NT2/D1 (cell line): ENCODE measurements around the gene MRPS22.

Experiments used
- DNase-seq: peaks from one replicate; pipeline ENCODE4 v3.0.0-alpha.2; 2011; ENCODE audit warnings: low read depth, low spot score
- H3K27me3 ChIP-seq: 2 replicates; pipeline ENCODE4 v1.6.0; 2011; ENCODE audit warnings: mild to moderate bottlenecking; ENCODE audit not compliant: insufficient read length, insufficient read depth
- H3K36me3 ChIP-seq: 2 replicates; pipeline ENCODE4 v1.6.1; 2011; ENCODE audit warnings: mild to moderate bottlenecking, low read length, mixed read lengths; ENCODE audit not compliant: insufficient read depth, insufficient read length
- H3K4me1 ChIP-seq: 2 replicates; pipeline ENCODE4 v1.5.1; 2011; ENCODE audit not compliant: insufficient read depth, insufficient read length
- H3K4me3 ChIP-seq: 2 replicates; pipeline ENCODE4 v1.5.1; 2011; ENCODE audit warnings: low read depth; ENCODE audit not compliant: insufficient read length
- H3K9ac ChIP-seq: 2 replicates; pipeline ENCODE4 v1.6.0; 2011; ENCODE audit warnings: low read depth; ENCODE audit not compliant: insufficient read length
- H3K9me3 ChIP-seq: 2 replicates; pipeline ENCODE4 v1.5.1; 2011; ENCODE audit warnings: mild to moderate bottlenecking, low read length; ENCODE audit not compliant: insufficient read depth
- SUZ12 ChIP-seq: IDR thresholded peaks from 2 replicates; pipeline ENCODE4 v1.6.1; 2011; ENCODE audit not compliant: insufficient read length, insufficient read depth; ENCODE audit errors: extremely low read depth
- YY1 ChIP-seq: IDR thresholded peaks from 2 replicates; pipeline ENCODE4 v1.6.1; 2011; ENCODE audit not compliant: insufficient read length, insufficient read depth
- ZNF274 ChIP-seq: IDR thresholded peaks from 2 replicates; pipeline ENCODE4 v1.6.1; 2011; ENCODE audit warnings: mild to moderate bottlenecking, low read depth, low read length

Gene MRPS22

DNA sequence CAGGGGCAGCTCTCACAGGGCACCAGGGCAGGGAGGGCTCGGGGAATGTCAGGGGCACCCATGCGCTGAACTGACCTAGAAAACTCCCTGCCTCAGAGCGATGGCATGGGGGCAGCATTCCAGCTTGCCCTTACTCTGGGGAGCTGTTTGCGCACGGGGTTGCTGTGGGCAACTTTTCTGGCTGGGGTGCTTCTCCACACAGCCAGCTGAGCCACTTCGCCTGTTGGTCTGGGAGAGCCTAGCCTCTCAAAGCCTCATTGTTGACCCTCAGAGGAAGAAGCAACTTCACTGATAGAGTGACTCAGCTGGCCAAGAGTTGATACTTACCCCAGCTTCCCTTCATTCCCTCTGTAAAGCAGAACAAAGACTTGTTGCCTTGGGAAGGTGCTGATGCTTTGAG, 42.6 kb upstream of the MRPS22 start:
- Histone ChIP-seq H3K27me3 (no peaks in the 10 kb centered on the region), H3K36me3 (no peaks in the 10 kb centered on the region), H3K9ac (no peak overlapping the region), H3K4me1 (peaks cover 4% of the 10 kb centered on the region), H3K4me3 (no peak overlapping the region), H3K9me3 (peaks cover 34% of the 10 kb centered on the region)
- DNase-seq, result no peak
- TF ChIP-seq YY1, result no peak
- TF ChIP-seq SUZ12, result no peak
- TF ChIP-seq ZNF274, result no peak

DNA sequence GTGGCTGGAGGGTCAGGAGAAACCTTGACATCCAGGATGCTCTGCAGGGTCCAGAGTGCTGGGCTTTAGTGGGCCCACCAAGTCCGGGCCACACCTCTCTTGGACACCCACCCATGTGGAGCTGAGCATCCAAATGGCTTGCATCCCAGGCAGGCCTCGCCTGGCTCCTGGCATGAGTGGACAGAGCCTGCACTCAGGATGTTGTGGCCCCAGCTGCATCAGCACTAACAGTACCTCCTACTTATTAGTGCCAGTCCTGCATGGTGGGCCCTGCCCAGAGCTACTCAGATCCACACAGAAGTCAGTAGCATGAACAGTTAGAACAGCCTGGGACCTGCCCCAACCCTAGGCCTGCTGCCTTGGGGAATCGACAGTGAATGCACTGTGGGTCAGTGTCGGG, 42.2 kb upstream of the MRPS22 start:
- H3K4me1 ChIP-seq, result peaks cover 4% of the 10 kb centered on the region
- no peak overlapping the region for H3K4me3 ChIP-seq
- H3K9me3 ChIP-seq, result peaks cover 34% of the 10 kb centered on the region
- no peak for DNase-seq
- no peaks in the 10 kb centered on the region for H3K27me3 ChIP-seq
- H3K9ac ChIP-seq, result no peak overlapping the region
- H3K36me3 ChIP-seq, result no peaks in the 10 kb centered on the region
- TF ChIP-seq ZNF274 (no peak), SUZ12 (no peak), YY1 (no peak)

DNA sequence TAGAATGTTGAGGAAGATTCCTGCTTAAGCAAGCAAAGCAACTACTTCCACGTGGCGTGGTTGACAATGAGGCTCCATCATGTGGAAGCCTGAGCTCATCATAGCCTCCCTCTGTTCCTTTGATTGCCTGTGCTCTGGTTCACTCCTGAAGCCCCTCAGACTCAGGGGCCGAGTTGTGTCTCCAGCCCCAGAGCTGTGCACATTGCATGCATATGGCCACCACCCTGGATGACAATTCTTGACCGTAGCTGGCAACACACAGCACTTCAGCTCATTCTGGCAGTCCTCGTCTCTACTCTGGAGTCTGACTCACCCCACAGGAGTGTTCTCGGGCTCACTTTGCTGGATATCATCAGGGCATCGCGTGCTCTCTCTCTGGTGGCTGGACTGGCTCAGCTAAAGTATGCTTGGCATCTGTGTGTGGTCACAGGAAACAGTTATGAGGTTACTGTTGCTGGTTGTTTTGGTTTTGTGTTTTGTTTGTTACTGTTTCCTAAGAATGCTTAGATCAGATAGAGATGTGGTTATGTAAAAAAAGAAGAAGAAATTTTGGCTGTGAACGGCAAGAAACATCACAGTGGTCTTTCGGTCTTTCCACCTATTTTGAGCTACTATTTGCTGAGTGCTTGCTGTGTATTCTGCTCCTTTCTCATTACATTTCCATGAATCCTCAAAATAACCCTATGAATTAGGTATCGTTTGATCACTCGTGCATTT, 41.6 kb upstream of the MRPS22 start:
- Histone ChIP-seq H3K9ac (no peak overlapping the region), H3K4me3 (no peak overlapping the region), H3K27me3 (no peaks in the 10 kb centered on the region), H3K4me1 (peaks cover 4% of the 10 kb centered on the region), H3K9me3 (peaks cover 33% of the 10 kb centered on the region), H3K36me3 (no peaks in the 10 kb centered on the region)
- no peak for TF ChIP-seq ZNF274
- TF ChIP-seq YY1, result no peak
- TF ChIP-seq SUZ12, result no peak
- no peak for DNase-seq

- Histone ChIP-seq H3K9me3 (peaks cover 28% of the 10 kb centered on the region), H3K27me3 (no peaks in the 10 kb centered on the region), H3K4me1 (peaks cover 4% of the 10 kb centered on the region), H3K9ac (no peak overlapping the region), H3K4me3 (no peak overlapping the region), H3K36me3 (no peaks in the 10 kb centered on the region)
- no peak for TF ChIP-seq YY1
- DNase-seq, result no peak
Measured at GRCh38 chr3:139302801-139303113, 41.1 kb upstream of the MRPS22 start.

GRCh38 chr3:139303216-139303615, 40.6 kb upstream of the MRPS22 start:
- Histone ChIP-seq H3K9ac (no peak overlapping the region), H3K9me3 (peaks cover 23% of the 10 kb centered on the region), H3K4me1 (peaks cover 4% of the 10 kb centered on the region), H3K36me3 (no peaks in the 10 kb centered on the region), H3K4me3 (no peak overlapping the region), H3K27me3 (no peaks in the 10 kb centered on the region)
- DNase-seq, result no peak
- TF ChIP-seq YY1 (no peak), SUZ12 (no peak), ZNF274 (no peak)

GRCh38 chr3:139304383-139304782, 39.4 kb upstream of the MRPS22 start:
- no peak for DNase-seq
- no peak overlapping the region for H3K9ac ChIP-seq
- H3K4me3 ChIP-seq, result no peak overlapping the region
- H3K27me3 ChIP-seq, result no peaks in the 10 kb centered on the region
- peaks cover 12% of the 10 kb centered on the region for H3K9me3 ChIP-seq
- peaks cover 4% of the 10 kb centered on the region for H3K4me1 ChIP-seq
- no peak for TF ChIP-seq ZNF274
- no peaks in the 10 kb centered on the region for H3K36me3 ChIP-seq

- H3K4me3 ChIP-seq, result no peak overlapping the region
- TF ChIP-seq SUZ12 (no peak), YY1 (no peak), ZNF274 (no peak)
- no peaks in the 10 kb centered on the region for H3K9me3 ChIP-seq
- no peak for DNase-seq
- no peak overlapping the region for H3K9ac ChIP-seq
- no peaks in the 10 kb centered on the region for H3K36me3 ChIP-seq
- no peaks in the 10 kb centered on the region for H3K27me3 ChIP-seq
- H3K4me1 ChIP-seq, result peaks cover 4% of the 10 kb centered on the region
Measured at GRCh38 chr3:139306078-139306477, 37.7 kb upstream of the MRPS22 start.

GRCh38 chr3:139307072-139307491, 36.7 kb upstream of the MRPS22 start:
- no peaks in the 10 kb centered on the region for H3K9me3 ChIP-seq
- no peak for TF ChIP-seq ZNF274
- no peak for TF ChIP-seq SUZ12
- TF ChIP-seq YY1, result no peak
- no peak overlapping the region for H3K4me3 ChIP-seq
- H3K27me3 ChIP-seq, result no peaks in the 10 kb centered on the region
- H3K4me1 ChIP-seq, result peaks cover 4% of the 10 kb centered on the region
- DNase-seq, result no peak
- no peak overlapping the region for H3K9ac ChIP-seq
- H3K36me3 ChIP-seq, result no peaks in the 10 kb centered on the region
